Chondrocyte (in vitro differentiated cells): ENCODE results near the gene CELF5. TPM values are rescaled to one million over a fixed set of nuclear protein-coding genes. Genes with fewer than 3 reads are reported as not detected.

Experiments used
- DNase-seq: peaks from one replicate; pipeline ENCODE4 v3.0.0; 2021; ENCODE audit warnings: mixed read lengths, low spot score
- H3K27ac Mint-ChIP-seq: one replicate; pipeline ENCODE4 v1.8.0; 2021; ENCODE audit warnings: mild to moderate bottlenecking, moderate library complexity, mixed read lengths; ENCODE audit not compliant: unreplicated experiment
- H3K27me3 Mint-ChIP-seq: 2 replicates; pipeline ENCODE4 v1.8.0; 2021; ENCODE audit warnings: low read depth, mixed read lengths
- H3K36me3 Mint-ChIP-seq: 2 replicates; pipeline ENCODE4 v1.8.0; 2021; ENCODE audit warnings: low read depth, mixed read lengths
- H3K4me1 Mint-ChIP-seq: 2 replicates; pipeline ENCODE4 v1.8.0; 2021; ENCODE audit warnings: low read depth, mild to moderate bottlenecking, mixed read lengths
- H3K4me3 Mint-ChIP-seq: one replicate; pipeline ENCODE4 v1.8.0; 2021; ENCODE audit warnings: mild to moderate bottlenecking, moderate library complexity, mixed read lengths; ENCODE audit not compliant: unreplicated experiment
- H3K9me3 Mint-ChIP-seq: 2 replicates; pipeline ENCODE4 v1.8.0; 2021; ENCODE audit warnings: low read depth, mixed read lengths
- long read RNA-seq: library from polyadenylated mRNA; stranded (forward); transcript quantifications from one replicate; pipeline ENCODE4 v2.0.0, GENCODE V29; 2021
- total RNA-seq: library from RNA; stranded (reverse); gene quantifications from 3 replicates; pipeline ENCODE4 v1.2.1, GENCODE V29; 2021
- TF ChIP-seq, protein P1 (sequence below): fragments of 200-600 bp; sonication (generic); IDR thresholded peaks from 2 replicates; pipeline ENCODE4 v1.5.0; 2021; ENCODE audit warnings: antibody characterized with exemption, mild to moderate bottlenecking, moderate library complexity

The CELF5 gene
- 0.22 to 0.31 TPM in 2 of 3 replicates, not detected in the other for total RNA-seq
- long read RNA-seq = 0 reads

DNA sequence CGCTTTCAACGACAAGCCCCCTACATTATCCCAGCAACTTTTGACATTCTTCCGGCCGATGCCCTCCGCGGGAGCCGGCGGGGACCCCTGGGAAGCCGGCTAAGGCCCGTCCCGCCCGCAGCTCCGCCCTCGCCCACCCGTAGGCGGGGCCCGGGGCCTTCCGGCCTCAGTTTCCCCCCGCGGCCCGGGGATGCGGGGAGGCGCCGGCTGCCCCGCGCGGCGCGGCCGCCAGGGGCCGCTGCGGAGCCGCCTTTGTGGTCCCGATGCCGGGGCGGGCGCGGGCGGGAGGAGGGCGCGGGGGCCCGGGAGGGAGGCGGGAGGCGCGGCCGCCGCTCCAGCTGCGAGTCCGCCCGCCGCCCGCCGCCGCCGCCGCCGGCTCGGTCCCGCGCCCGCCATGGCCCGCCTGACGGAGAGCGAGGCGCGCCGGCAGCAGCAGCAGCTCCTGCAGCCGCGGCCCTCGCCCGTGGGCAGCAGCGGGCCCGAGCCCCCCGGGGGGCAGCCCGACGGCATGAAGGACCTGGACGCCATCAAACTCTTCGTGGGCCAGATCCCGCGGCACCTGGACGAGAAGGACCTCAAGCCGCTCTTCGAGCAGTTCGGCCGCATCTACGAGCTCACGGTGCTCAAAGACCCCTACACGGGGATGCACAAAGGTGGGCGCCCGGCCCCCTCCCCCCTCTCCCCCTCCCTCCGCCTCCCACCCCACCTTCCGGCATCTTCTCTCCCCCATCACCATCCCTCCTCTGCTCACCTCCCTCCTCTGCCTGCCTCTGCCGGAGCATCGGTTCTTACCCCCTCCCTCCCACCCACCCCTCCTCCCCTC, at the start of gene CELF5:
Gene CELF5 (plus strand): TSS at position 316 of the 823 bp plus-strand sequence. CDS start 79 bp downstream, at position 395.
- H3K27ac Mint-ChIP-seq = no peak within 1 kb of the TSS
- no peaks in the 10 kb centered on the region for H3K4me1 Mint-ChIP-seq
- no peak within 1 kb of the TSS for H3K4me3 Mint-ChIP-seq

DNA sequence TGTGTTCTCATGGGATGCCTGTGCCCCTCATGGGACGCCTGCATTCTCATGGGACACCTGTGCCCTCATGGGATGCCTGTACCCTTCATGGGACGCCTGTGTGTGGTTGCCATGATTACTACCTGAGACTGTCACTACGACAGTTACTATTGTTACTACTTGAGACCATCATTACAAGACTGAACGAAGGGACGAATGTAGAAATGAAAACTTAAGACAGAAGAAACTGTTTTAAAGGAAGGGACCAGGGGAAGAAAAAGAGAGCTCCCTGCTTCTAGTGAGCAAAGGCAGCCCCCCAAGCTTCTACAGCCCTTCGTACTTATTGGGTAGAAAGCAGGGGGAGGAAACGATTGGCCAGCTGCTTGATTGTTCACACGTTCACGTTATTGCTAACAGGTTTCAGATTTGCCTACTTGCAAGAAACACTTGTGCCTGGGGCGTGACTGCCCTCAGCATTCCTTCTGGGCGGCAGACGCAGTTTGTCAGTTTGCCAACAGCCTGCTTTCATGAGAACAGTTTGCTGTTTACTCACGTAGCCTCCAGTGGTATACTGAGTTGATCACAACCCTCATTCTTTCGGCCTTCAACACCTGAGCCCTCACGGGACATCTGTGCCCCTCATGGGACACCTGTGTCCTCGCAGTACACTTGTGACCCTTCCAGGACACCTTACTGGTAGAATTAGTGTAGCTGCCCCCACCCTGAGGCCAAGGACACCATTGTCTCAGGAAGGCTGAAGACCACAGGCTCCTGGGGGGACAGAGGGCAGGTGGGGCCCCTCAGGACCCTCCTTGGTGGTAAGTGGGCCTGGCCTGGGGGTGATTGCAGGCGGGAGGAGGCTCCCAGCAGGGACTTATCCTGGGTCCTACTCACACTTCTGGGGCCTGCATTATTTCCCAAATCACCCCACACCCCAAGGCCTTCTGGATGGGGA, 48.4 kb upstream of the CELF5 start:
- no peak overlapping the region for H3K27ac Mint-ChIP-seq
- no peaks in the 10 kb centered on the region for H3K9me3 Mint-ChIP-seq
- no peak for DNase-seq
- H3K27me3 Mint-ChIP-seq = peaks cover 4% of the 10 kb centered on the region
- H3K4me3 Mint-ChIP-seq = no peak overlapping the region
- H3K4me1 Mint-ChIP-seq = peaks cover 3% of the 10 kb centered on the region
- H3K36me3 Mint-ChIP-seq = no peaks in the 10 kb centered on the region
- TF ChIP-seq, protein P1, sequence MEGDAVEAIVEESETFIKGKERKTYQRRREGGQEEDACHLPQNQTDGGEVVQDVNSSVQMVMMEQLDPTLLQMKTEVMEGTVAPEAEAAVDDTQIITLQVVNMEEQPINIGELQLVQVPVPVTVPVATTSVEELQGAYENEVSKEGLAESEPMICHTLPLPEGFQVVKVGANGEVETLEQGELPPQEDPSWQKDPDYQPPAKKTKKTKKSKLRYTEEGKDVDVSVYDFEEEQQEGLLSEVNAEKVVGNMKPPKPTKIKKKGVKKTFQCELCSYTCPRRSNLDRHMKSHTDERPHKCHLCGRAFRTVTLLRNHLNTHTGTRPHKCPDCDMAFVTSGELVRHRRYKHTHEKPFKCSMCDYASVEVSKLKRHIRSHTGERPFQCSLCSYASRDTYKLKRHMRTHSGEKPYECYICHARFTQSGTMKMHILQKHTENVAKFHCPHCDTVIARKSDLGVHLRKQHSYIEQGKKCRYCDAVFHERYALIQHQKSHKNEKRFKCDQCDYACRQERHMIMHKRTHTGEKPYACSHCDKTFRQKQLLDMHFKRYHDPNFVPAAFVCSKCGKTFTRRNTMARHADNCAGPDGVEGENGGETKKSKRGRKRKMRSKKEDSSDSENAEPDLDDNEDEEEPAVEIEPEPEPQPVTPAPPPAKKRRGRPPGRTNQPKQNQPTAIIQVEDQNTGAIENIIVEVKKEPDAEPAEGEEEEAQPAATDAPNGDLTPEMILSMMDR = no peak

More for the DNA sequence above, at the start of gene CELF5:
- Mint-ChIP-seq H3K36me3 (no peaks in the 10 kb centered on the region), H3K27me3 (peaks cover 27% of the 10 kb centered on the region), H3K9me3 (no peaks in the 10 kb centered on the region)
- TF ChIP-seq, protein P1 = peak; percentile 78
- DNase-seq = no peak

DNA sequence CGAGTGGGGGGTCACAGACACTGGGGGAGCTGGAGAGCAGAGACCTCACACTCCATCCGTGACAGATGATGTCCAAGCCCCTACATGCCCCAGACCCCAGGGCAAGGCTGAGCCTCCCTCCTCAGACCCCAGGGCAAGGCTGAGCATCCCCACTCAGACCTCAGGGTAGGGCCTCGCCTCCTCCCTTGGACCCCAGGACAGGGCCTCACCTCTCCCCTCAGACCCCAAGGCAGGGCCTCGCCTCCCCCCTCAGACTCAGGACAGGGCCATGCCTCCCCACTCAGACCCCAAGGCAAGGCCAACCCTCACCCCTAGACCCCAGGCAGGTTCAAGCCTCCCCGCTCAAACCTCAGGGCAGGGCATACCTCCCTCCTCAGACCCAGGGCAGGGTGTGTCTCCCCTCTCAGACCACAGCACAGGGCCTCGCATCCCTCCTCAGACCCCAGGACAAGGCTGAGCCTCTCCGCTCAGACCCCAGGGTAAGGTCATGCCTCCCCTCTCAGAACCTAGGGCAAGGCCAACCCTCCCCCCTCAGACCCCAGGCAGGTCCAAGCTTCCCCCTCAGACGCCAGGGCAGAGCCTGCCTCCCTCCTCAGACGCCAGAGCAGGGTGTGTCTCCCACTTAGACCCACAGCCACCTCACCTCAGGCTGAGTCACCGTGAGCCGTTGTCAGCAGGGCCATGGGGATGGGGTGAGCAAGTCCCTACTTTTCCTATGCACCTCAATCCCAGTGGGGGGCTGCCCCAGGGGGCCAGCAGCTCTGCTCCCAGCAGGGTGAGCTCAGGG, 47.6 kb upstream of the CELF5 start:
- no peaks in the 10 kb centered on the region for H3K9me3 Mint-ChIP-seq
- H3K4me1 Mint-ChIP-seq = peaks cover 3% of the 10 kb centered on the region
- no peaks in the 10 kb centered on the region for H3K36me3 Mint-ChIP-seq
- no peak overlapping the region for H3K4me3 Mint-ChIP-seq
- no peaks in the 10 kb centered on the region for H3K27me3 Mint-ChIP-seq
- peak; percentile 82 for DNase-seq
- TF ChIP-seq, protein P1 = no peak
- no peak overlapping the region for H3K27ac Mint-ChIP-seq

DNA sequence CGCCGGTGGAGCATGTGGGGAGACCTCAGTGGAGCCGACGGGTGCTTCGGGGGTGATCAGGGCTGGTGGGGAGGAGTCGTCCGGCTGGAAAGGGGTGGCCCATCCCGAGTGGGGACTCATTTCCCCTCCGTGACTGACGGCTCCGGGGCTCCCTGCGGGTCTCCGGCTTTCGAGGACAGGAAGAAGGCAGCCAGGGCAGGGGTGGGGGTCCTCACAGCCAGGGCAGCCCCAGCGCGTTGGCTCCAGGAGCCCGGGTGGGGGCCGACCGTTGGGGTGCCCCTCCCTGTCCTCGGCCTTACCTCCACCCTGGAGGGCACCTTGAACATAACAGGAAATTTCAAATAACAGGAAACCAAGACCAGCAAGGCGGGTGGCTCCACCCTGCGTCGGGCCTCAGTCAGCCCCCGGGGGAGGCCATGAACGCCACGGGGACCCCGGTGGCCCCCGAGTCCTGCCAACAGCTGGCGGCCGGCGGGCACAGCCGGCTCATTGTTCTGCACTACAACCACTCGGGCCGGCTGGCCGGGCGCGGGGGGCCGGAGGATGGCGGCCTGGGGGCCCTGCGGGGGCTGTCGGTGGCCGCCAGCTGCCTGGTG, 46.0 kb upstream of the CELF5 start, which contains the start of gene S1PR4:
Gene S1PR4 (plus strand): TSS at position 393 of the 596 bp plus-strand sequence. CDS start 24 bp downstream, at position 417.
- Mint-ChIP-seq H3K27ac (no peak within 1 kb of the TSS), H3K9me3 (no peaks in the 10 kb centered on the region), H3K27me3 (no peaks in the 10 kb centered on the region), H3K36me3 (no peaks in the 10 kb centered on the region), H3K4me3 (no peak within 1 kb of the TSS), H3K4me1 (peaks cover 3% of the 10 kb centered on the region)
- TF ChIP-seq, protein P1 = no peak
- DNase-seq = peak; percentile 91
